IMR-90 (cell line): ENCODE results near the gene LHFPL6. TPM values are rescaled to one million over a fixed set of nuclear protein-coding genes. Genes with fewer than 3 reads are reported as not detected.

Source experiments
- ATAC-seq: fragments of 200-7000 bp; cut with Tn5 transposase; 2 replicates; pipeline ENCODE4 v1.9.1; 2020; ENCODE audit warnings: low read depth, mild to moderate bottlenecking, moderate library complexity
- BruUV-seq: library from RNA; stranded (reverse); fragments of 400-500 nt; replicated peaks from 2 replicates; lab custom pipeline; 2021; lab: Mats Ljungman, UMichigan
- CTCF ChIA-PET: fragments of 300-600 bp; formaldehyde crosslinking; extraction: SDS; loops from one replicate; lab custom pipeline; 2021; ENCODE audit warnings: antibody characterized with exemption; lab: Yijun Ruan, JAX
- POLR2A ChIA-PET: fragments of 300-600 bp; sonication (Branson Sonifier 250); formaldehyde crosslinking; loops from one replicate; lab custom pipeline; 2022; ENCODE audit warnings: antibody characterized with exemption; ENCODE audit not compliant: unreplicated experiment; lab: Charles Lee
- DNase-seq: peaks from one replicate; pipeline ENCODE4 v3.0.0; 2013
- H2AFZ ChIP-seq: replicated peaks from 2 replicates; pipeline ENCODE3; 2013; ENCODE audit warnings: low read length, mild to moderate bottlenecking; ENCODE audit not compliant: poor library complexity
- H2AK5ac ChIP-seq: 2 replicates; pipeline ENCODE4 v1.6.1; 2013; ENCODE audit warnings: low read depth, low read length, inconsistent platforms
- H2AK9ac ChIP-seq: replicated peaks from 2 replicates; pipeline ENCODE3; 2013; ENCODE audit warnings: mild to moderate bottlenecking, low read depth, low read length, moderate library complexity; ENCODE audit not compliant: poor library complexity
- H2BK120ac ChIP-seq: 2 replicates; pipeline ENCODE4 v1.6.1; 2013; ENCODE audit warnings: low read depth, low read length, inconsistent platforms
- H2BK15ac ChIP-seq: 3 replicates; pipeline ENCODE4 v1.6.1; 2013; ENCODE audit warnings: low read depth, low read length, inconsistent platforms
- H2BK20ac ChIP-seq: 2 replicates; pipeline ENCODE4 v1.6.1; 2013; ENCODE audit warnings: low read depth, mild to moderate bottlenecking, inconsistent platforms, low read length, moderate library complexity
- H2BK5ac ChIP-seq: 2 replicates; pipeline ENCODE4 v1.6.1; 2013; ENCODE audit warnings: mild to moderate bottlenecking, low read depth, low read length, inconsistent platforms; ENCODE audit not compliant: poor library complexity, severe bottlenecking
- H3K14ac ChIP-seq: replicated peaks from 2 replicates; pipeline ENCODE4 v1.6.1; 2013; ENCODE audit warnings: low read depth, low read length, inconsistent platforms
- H3K18ac ChIP-seq: 2 replicates; pipeline ENCODE4 v1.6.1; 2013; ENCODE audit warnings: low read depth, low read length, control low read depth
- H3K23ac ChIP-seq: 2 replicates; pipeline ENCODE4 v1.6.1; 2013; ENCODE audit warnings: low read depth, low read length, inconsistent platforms
- H3K27ac ChIP-seq: 2 replicates; pipeline ENCODE4 v1.5.1; 2013; ENCODE audit warnings: mild to moderate bottlenecking, control low read depth, low read length; ENCODE audit not compliant: insufficient read depth
- H3K27me3 ChIP-seq: 2 replicates; pipeline ENCODE4 v1.6.1; 2013; ENCODE audit warnings: low read length; ENCODE audit not compliant: control insufficient read depth, insufficient read depth
- H3K36me3 ChIP-seq: 2 replicates; pipeline ENCODE4 v1.6.1; 2013; ENCODE audit warnings: low read length, mixed read lengths; ENCODE audit not compliant: control insufficient read depth, insufficient read depth
- H3K4ac ChIP-seq: 2 replicates; pipeline ENCODE4 v1.6.1; 2013; ENCODE audit warnings: low read depth, low read length, inconsistent platforms
- H3K4me1 ChIP-seq: 2 replicates; pipeline ENCODE4 v1.6.1; 2013; ENCODE audit warnings: low read length, mixed read lengths; ENCODE audit not compliant: control insufficient read depth, insufficient read depth
- H3K4me2 ChIP-seq: 2 replicates; pipeline ENCODE4 v1.6.1; 2013; ENCODE audit warnings: low read depth, mild to moderate bottlenecking, control low read depth, low read length, moderate library complexity
- H3K4me3 ChIP-seq: 2 replicates; pipeline ENCODE4 v1.5.1; 2013; ENCODE audit warnings: low read depth, mild to moderate bottlenecking, control low read depth, low read length, moderate library complexity; ENCODE audit not compliant: insufficient read depth
- H3K56ac ChIP-seq: 2 replicates; pipeline ENCODE4 v1.6.1; 2013; ENCODE audit warnings: low read length, inconsistent platforms; ENCODE audit not compliant: insufficient read depth; ENCODE audit errors: extremely low read depth
- H3K79me1 ChIP-seq, 2 experiments: 2 replicates each; pipeline ENCODE4 v1.6.1; 2013; ENCODE audit warnings: low read length in 2 of 2, inconsistent platforms in 1 of 2, low read depth in 1 of 2
- H3K9ac ChIP-seq: 2 replicates; pipeline ENCODE4 v1.6.1; 2013; ENCODE audit warnings: low read depth, low read length, control low read depth
- H3K9me1 ChIP-seq: 2 replicates; pipeline ENCODE4 v1.6.1; 2013; ENCODE audit warnings: low read length, inconsistent platforms; ENCODE audit not compliant: insufficient read depth
- H3K9me3 ChIP-seq: 2 replicates; pipeline ENCODE4 v1.6.1; 2013; ENCODE audit warnings: low read length; ENCODE audit not compliant: control insufficient read depth, insufficient read depth
- H4K20me1 ChIP-seq: 2 replicates; pipeline ENCODE4 v1.6.1; 2013; ENCODE audit warnings: low read length, inconsistent platforms; ENCODE audit not compliant: insufficient read depth
- H4K5ac ChIP-seq: 2 replicates; pipeline ENCODE4 v1.6.1; 2013; ENCODE audit warnings: mild to moderate bottlenecking, low read depth, low read length, control low read depth
- H4K8ac ChIP-seq, 2 experiments: 2 replicates each; pipeline ENCODE4 v1.6.1; 2013; ENCODE audit warnings: low read depth in 2 of 2, low read length in 2 of 2, control low read depth in 1 of 2, inconsistent platforms in 1 of 2
- H4K91ac ChIP-seq: 2 replicates; pipeline ENCODE4 v1.6.1; 2013; ENCODE audit warnings: low read depth, low read length, inconsistent platforms; ENCODE audit not compliant: insufficient read depth
- BHLHE40 ChIP-seq: fragments of 150-350 bp; IDR thresholded peaks from 2 replicates; pipeline ENCODE4 v1.6.1; 2016; ENCODE audit warnings: mild to moderate bottlenecking, low read depth, low read length
- CEBPB ChIP-seq: IDR thresholded peaks from 2 replicates; pipeline ENCODE4 v1.6.1; 2012; ENCODE audit warnings: low read depth, low read length, improper control_type of control experiment
- CHD1 ChIP-seq: IDR thresholded peaks from 2 replicates; pipeline ENCODE4 v1.6.1; 2012; ENCODE audit warnings: low read depth, low read length, improper control_type of control experiment
- CTCF ChIP-seq: conservative IDR thresholded peaks from 2 replicates; pipeline ENCODE4 v1.5.1; 2012; ENCODE audit warnings: mild to moderate bottlenecking, low read depth, low read length, improper control_type of control experiment
- ELK1 ChIP-seq: fragments of 150-350 bp; IDR thresholded peaks from 2 replicates; pipeline ENCODE4 v1.6.1; 2016; ENCODE audit warnings: low read depth, mild to moderate bottlenecking, low read length, moderate library complexity, borderline replicate concordance
- FOS ChIP-seq: fragments of 150-350 bp; IDR thresholded peaks from 2 replicates; pipeline ENCODE4 v1.6.1; 2016; ENCODE audit warnings: low read depth, low read length
- MAFK ChIP-seq: IDR thresholded peaks from 2 replicates; pipeline ENCODE4 v1.6.1; 2012; ENCODE audit warnings: low read depth, low read length, improper control_type of control experiment
- MAZ ChIP-seq: IDR thresholded peaks from 2 replicates; pipeline ENCODE4 v1.6.1; 2012; ENCODE audit warnings: low read depth, mild to moderate bottlenecking, low read length, improper control_type of control experiment, moderate library complexity, borderline replicate concordance
- MXI1 ChIP-seq: IDR thresholded peaks from 2 replicates; pipeline ENCODE4 v1.6.1; 2012; ENCODE audit warnings: low read depth, mild to moderate bottlenecking, low read length, moderate library complexity, borderline replicate concordance
- NFE2L2 ChIP-seq: fragments of 150-350 bp; IDR thresholded peaks from 2 replicates; pipeline ENCODE4 v1.6.1; 2016; ENCODE audit warnings: low read depth, mild to moderate bottlenecking, low read length
- POLR2A ChIP-seq: IDR thresholded peaks from 2 replicates; pipeline ENCODE4 v1.6.1; 2012; ENCODE audit warnings: mild to moderate bottlenecking, low read depth, low read length
- RAD21 ChIP-seq: IDR thresholded peaks from 2 replicates; pipeline ENCODE4 v1.6.1; 2012; ENCODE audit warnings: low read length, improper control_type of control experiment
- RCOR1 ChIP-seq: IDR thresholded peaks from 2 replicates; pipeline ENCODE4 v1.6.1; 2012; ENCODE audit warnings: mild to moderate bottlenecking, low read length, improper control_type of control experiment; ENCODE audit not compliant: insufficient replicate concordance
- SMC3 ChIP-seq: fragments of 150-350 bp; IDR thresholded peaks from 2 replicates; pipeline ENCODE4 v1.6.1; 2016; ENCODE audit warnings: low read depth, mild to moderate bottlenecking, antibody characterized with exemption, low read length, moderate library complexity
- USF2 ChIP-seq: fragments of 150-350 bp; IDR thresholded peaks from 2 replicates; pipeline ENCODE4 v1.6.1; 2017; ENCODE audit warnings: mild to moderate bottlenecking, antibody characterized with exemption, low read length, low read depth
- WGBS, 2 experiments: methylation state at CpG; one replicate each; pipeline versions ENCODE4 v1.1.5 to v1.1.7; 2013; ENCODE audit warnings: missing lambda C conversion rate in 2 of 2; ENCODE audit not compliant: insufficient read length in 1 of 2; ENCODE audit errors: extremely low coverage in 2 of 2; 5-methylcytosine and 5-hydroxymethylcytosine counted together
- dilution Hi-C: fragments of 300-500 bp; cut with HindIII; formaldehyde crosslinking; loops from one replicate; pipeline ENCODE4 v1.14.3; 2018; ENCODE audit warnings: low sequenced_read_pairs; ENCODE audit not compliant: unreplicated experiment
- in situ Hi-C: fragments of 300-500 bp; cut with MboI; formaldehyde crosslinking; loops from 3 replicates; pipeline ENCODE4 v1.14.3; 2019; ENCODE audit warnings: low sequenced_read_pairs, inconsistent platforms, mixed read lengths
- intact Hi-C: fragments of 100-400 bp; cut with micrococcal nuclease; formaldehyde crosslinking; loops from 2 replicates; pipeline ENCODE4 v1.10.0; 2022
- polyA plus RNA-seq, 3 experiments: library from polyadenylated mRNA; depleted of rRNA; stranded (reverse); fragments of >200 nt; gene quantifications; 2 replicates each; pipeline ENCODE4 v1.2.3, GENCODE V29; 2012; ENCODE audit warnings: low replicate concordance in 1 of 3
- total RNA-seq: library from RNA; depleted of rRNA; stranded (reverse); fragments of >200 nt; gene quantifications from 2 replicates; pipeline ENCODE4 v1.2.3, GENCODE V29; 2012

The LHFPL6 gene
- total and polyA plus RNA-seq, 2 of the 4 experiments (the other 2 are of a cell fraction), result 24.7 to 36.1 TPM

GRCh38 chr13:39575641-39576238 is 27.3 kb downstream of the LHFPL6 start:
- BruUV-seq, result no TSS peak
- no peak overlapping the region for H3K4ac ChIP-seq
- H3K36me3 ChIP-seq, result no peaks in the 10 kb centered on the region; the same call in 1 of the 2 replicates
- in situ Hi-C loops, result no loop called here
- no peak overlapping the region for H3K4me2 ChIP-seq
- H3K27me3 ChIP-seq, result no peaks in the 10 kb centered on the region
- H3K56ac ChIP-seq, result no peak overlapping the region
- POLR2A ChIA-PET, result no interaction called here
- H4K8ac ChIP-seq, result no peak overlapping the region
- intact Hi-C loops, result no loop called here
- H3K4me1 ChIP-seq, result no peaks in the 10 kb centered on the region; the same call in 1 of the 2 replicates
- 80% methylated on average over 2 of the region's 11 CpGs; no CpG with 5 or more reads in 1 of the 2 experiments for WGBS, 2 experiments
- H2BK20ac ChIP-seq, result no peak overlapping the region
- no peak for DNase-seq
- no peak overlapping the region for H2BK120ac ChIP-seq
- H3K9me3 ChIP-seq, result no peaks in the 10 kb centered on the region
- TF ChIP-seq RCOR1 (no peak), ELK1 (no peak), MAFK (no peak), POLR2A (no peak), MAZ (no peak), CEBPB (no peak), CHD1 (no peak), BHLHE40 (no peak), MXI1 (no peak), CTCF (no peak), FOS (no peak), SMC3 (no peak), NFE2L2 (no peak), RAD21 (no peak), USF2 (no peak)
- dilution Hi-C loops, result no loop called here
- no peak overlapping the region for H2BK15ac ChIP-seq
- H2AK5ac ChIP-seq, result no peak overlapping the region
- CTCF ChIA-PET, result no interaction called here
- H3K9ac ChIP-seq, result no peak overlapping the region
- H3K27ac ChIP-seq, result no peak overlapping the region
- no peak overlapping the region for H4K5ac ChIP-seq
- H2AFZ ChIP-seq, result no peak overlapping the region
- H3K23ac ChIP-seq, result no peak overlapping the region
- H3K9me1 ChIP-seq, result 0 out of 2 replicates have a peak, but pooled peaks cover 4% of the 10 kb centered on the region
- no peak for ATAC-seq
- H2BK5ac ChIP-seq, result no peak overlapping the region
- no peak overlapping the region for H3K4me3 ChIP-seq
- no peak overlapping the region for H3K18ac ChIP-seq
- no peak overlapping the region for H2AK9ac ChIP-seq
- peaks cover 34 to 52% of the 10 kb centered on the region in 2 experiments for H3K79me1 ChIP-seq
- H3K14ac ChIP-seq, result no peak overlapping the region
- H4K20me1 ChIP-seq, result no peaks in the 10 kb centered on the region
- H4K91ac ChIP-seq, result no peak overlapping the region
